Ecto neural progenitor cell (in vitro differentiated cells): ENCODE data around the gene TAF1.
A peak's percentile ranks its signal among the peaks of the same experiment; 100 is the strongest.
"Not testable (repeated sequence)": the region's sequence is repeated elsewhere in the genome, so short reads cannot be mapped to it uniquely, and the experiment has no call there.

Experiments used
- DNase-seq: peaks from one replicate; pipeline ENCODE4 v3.0.0-alpha.2; 2018; ENCODE audit warnings: low spot score

Gene TAF1

DNA sequence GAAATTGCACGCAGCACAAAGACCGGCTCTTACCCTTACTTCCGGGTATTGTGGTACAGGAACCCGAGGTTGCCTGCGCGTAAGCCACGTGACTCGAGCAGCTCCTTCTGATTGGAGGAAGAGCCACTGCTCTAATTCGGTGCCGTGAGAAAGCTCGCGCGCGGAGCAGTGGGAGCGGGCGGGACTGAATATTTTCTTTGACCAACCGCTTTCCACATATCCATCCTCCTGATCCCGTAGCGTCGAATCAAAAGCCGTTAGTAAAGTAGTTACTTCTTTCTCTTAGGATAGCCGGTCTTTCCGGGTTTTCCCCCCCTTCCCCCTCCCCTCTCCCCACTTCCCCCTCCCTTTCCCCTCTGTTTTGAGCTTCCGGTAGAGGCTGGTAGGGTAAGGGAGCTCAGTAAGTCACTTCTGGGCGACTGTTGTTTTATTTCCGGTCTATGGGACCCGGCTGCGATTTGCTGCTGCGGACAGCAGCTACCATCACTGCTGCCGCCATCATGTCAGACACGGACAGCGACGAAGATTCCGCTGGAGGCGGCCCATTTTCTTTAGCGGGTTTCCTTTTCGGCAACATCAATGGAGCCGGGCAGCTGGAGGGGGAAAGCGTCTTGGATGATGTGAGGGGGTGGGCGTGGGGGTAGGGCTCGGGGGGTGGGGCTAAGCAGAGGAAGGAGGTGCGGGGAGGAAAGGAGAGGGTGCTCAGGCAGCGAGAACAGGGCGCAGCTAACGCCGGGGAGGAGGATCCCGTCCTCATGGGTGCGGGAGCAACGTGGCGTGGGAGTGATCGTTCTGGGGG is at the start of gene TAF1:
TSS of gene TAF1 (plus strand) at position 483 of the 799 bp plus-strand sequence. CDS start at position 501, 18 bp downstream.
- DNase-seq: peak; percentile 90

GRCh38 chrX:71316959-71317358 is 49.2 kb upstream of the TAF1 start:
- not testable (repeated sequence) for DNase-seq

DNA sequence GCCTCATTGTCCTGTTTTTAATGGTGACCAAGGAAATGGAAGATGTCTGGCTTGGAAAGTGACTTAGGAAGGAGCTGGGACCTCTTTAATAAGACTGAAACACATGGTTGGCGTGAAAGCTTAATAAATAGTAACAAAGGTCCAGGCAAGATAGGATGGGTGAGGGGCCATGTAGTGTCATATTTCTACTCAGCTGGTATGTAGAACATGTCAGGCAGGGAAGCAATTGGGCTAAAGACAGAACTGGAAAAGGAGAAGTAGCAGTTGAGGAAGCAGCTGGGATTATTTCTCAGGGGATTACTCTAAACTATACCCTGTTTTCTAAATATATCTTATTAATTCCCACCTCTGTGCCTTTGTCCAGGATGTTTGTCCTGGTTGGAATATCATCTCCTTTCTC is 46.0 kb upstream of the TAF1 start:
- DNase-seq: no peak

GRCh38 chrX:71321731-71322130 is 44.4 kb upstream of the TAF1 start:
- DNase-seq: no peak

- DNase-seq: not testable (repeated sequence)
Observed at GRCh38 chrX:71324452-71324851, 41.7 kb upstream of the TAF1 start.

GRCh38 chrX:71326394-71326793 is 39.8 kb upstream of the TAF1 start:
- DNase-seq: no peak

DNA sequence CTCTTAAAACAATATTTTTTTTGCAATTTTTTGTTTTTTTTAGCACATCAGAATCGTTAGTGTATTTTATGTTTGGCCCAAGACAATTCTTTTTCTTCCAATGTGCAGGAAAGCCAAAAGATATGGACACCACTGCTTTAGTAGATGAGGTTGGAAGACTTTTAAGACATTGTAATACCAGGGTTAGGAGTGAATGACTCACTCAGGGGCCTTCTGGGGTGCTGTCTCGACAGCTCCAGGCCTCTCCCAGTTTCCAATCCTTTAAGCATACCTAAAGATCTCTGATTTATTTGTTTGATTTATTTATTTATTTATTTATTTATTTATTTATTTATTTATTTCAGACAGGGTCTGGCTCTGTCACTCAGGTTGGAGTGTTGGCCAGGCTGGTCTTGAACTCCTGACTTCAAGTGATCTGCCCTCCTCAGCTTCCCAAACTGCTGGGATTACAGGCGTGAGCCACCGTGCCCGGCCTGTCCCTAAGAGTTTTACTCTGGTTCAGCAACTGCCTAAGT is 16.9 kb upstream of the TAF1 start:
- DNase-seq: not testable (repeated sequence)

GRCh38 chrX:71349867-71350266 is 16.3 kb upstream of the TAF1 start:
- not testable (repeated sequence) for DNase-seq

DNA sequence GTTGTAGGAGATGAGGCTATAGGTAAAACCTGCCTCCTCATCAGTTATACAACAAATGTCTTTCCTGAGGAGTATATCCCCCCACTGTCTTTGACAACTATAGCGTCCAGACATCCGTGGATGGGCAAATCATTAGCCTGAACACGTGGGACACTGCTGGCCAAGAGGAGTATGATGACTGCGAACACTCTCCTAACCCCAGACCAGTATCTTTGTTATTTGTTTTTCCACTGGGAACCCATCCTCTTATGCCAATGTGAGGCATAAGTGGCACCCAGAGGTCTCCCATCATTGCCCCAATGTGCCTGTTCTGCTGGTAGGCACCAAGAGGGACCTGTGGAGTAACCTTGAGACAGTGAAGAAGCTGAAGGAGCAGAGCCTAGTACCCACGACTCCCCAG is 13.7 kb upstream of the TAF1 start:
- DNase-seq: not testable (repeated sequence)

DNA sequence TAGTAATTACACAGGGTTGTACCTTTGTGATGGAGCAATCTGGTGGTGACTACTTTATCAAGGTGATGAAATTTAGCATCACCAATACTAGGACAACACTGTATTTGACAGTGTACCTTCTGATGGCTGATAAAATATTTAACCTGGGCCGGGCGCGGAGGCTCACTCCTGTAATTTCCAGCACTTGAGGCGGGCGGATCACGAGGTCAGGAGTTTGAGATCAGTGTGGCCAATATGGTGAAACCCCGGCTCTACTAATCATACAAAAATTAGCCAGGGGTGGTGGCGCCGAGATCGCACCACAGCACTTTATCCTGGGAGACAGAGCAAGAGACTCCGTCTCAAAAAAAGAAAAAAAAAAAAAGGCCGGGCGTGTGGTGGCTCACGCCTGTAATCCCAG is 1.9 kb upstream of the TAF1 start:
- DNase-seq: no peak

DNA sequence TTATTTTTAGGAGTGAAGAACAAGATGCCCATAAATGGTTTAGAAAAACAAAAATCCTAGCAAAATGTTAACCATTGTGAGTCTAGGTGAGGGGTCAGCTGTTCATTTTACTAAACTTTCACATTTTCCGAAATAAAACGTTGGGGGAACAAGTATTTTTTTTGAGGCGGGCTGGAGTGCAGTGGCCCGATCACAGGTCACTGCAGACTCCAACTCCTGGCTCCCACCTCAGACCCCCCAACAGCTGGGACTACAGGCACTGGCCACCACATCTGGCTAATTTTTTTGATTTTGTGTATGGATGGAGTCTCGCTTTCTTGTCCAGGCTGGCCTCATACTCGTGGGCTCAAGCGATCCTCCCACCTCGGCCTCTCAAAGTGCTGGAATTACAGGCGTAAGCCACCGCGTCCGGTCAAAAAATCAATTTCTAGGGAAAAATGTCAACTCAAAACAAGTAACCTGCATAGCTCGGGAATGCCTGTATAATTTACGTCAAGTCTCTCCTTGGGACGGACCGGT is 742 bp upstream of the TAF1 start:
- no peak for DNase-seq

GRCh38 chrX:71366674-71367256 is 608 bp downstream of the TAF1 start:
- peak; percentile 49 for DNase-seq

DNA sequence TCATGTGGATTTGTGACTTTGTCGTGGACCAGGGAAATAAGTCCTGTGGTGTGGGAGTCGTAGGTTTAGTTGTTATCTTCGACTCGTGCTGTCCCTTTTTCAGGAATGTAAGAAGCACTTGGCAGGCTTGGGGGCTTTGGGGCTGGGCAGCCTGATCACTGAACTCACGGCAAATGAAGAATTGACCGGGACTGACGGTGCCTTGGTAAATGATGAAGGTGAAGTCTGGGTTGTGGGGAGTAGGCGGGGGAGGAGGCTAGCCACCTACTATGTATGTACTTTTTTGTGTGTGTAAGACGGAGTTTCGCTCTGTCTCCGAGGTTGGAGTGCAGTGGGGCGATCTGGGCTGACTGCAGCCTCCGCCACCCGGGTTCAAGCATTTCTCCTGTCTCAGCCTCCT is 1.2 kb downstream of the TAF1 start:
- no peak for DNase-seq

DNA sequence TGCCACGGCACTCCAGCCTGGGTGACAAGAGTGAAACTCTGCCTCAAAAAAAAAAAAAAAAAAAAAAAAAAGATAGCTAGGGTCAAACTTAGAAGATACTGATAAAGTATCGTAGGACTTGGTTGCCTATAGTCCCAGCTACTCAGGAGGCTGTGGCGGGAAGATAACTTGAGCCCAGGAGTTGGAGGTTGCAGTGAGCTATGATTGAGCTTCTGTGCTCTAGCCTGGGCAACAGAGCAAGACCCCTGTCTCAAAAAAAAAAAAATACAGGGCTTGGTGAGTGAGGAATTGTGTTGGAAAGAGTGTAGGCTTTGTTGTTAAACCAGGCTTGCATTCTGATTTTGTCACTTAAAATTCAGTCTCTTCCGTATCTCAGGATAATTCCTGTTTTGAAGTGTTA is 6.2 kb downstream of the TAF1 start:
- DNase-seq: no peak

GRCh38 chrX:71378732-71379131 is 12.6 kb downstream of the TAF1 start:
- no peak for DNase-seq

DNA sequence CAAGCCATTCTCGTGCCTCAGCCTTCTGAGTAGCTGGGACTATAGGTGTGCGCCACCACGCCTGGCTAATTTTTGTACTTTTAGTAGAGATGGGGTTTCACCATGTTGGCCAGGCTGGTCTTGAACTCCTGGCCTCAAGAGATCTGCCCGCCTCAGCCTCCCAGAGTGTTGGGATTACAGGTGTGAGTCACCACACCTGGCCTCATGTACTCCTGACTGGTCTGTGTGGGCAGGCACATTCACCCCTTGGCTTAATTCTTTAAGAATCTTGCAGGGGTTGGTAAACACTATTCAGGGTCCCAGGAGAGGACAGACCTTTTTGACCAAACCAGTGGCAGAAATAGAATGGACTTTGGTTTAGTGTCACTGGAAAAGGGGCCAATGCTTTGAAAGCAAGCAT is 25.6 kb downstream of the TAF1 start:
- DNase-seq: not testable (repeated sequence)

GRCh38 chrX:71393919-71394318 is 27.8 kb downstream of the TAF1 start:
- DNase-seq: no peak

DNA sequence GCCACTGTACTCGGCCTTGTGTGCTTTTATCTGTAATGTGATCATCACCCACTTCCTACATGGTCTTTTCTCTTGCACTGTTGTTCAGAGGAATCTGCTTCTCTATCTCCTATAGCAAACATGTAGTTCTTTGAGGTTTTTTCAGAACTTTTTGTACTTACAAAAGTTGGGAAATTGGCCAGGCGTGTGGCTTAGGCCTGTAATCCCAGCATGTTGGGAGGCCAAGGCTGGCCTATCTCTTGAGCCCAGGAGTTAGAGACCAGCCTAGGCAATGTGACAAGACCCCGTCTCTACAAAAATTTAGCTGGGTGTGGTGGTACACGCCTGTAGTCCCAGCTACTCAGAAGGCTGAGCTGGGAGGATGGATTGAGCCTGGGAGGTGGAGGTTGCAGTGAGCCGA is 30.4 kb downstream of the TAF1 start:
- DNase-seq: no peak

GRCh38 chrX:71400710-71401109 is 34.6 kb downstream of the TAF1 start:
- no peak for DNase-seq

DNA sequence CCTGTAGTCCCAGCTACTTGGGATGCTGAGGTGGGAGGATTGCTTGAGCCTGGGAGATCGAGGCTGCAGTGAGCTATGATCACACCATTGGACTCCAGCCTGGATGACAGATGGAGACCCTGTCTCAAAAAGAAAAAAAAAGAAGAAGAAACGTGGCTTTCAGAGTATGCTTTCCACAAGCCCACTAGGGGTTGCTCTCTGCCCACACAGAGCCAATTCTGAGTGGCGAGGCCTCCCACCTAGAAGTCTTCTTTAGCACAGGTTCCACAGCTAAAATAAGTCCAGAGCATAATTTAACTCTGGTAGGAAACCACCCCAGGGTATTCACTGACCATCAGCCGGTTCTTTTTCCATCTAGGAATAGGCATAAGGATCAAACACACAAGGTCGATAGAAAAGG is 50.1 kb downstream of the TAF1 start:
- not testable (repeated sequence) for DNase-seq

DNA sequence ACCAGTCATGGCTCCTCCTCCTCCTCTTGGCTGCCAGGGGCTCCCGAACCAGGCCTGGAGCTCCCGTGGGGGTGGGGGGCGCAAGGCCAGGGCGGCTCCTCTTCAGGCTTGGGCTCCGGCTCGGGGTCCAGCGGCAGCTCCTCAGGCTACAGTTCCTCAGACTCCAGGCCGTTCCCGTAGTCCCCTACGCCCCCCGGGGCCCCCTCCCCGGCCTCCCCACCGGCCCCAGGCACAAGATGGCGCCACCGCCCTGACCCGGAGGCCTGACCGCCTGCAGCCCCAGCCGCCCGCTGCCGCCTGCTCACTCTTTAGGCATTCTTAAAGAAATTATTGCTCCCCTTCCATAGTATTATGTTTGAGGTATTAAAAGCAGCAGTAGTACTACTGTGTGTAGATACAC is 54.5 kb downstream of the TAF1 start:
- DNase-seq: no peak

- no peak for DNase-seq
Observed at GRCh38 chrX:71432733-71433132, 66.6 kb downstream of the TAF1 start.

GRCh38 chrX:71438750-71439149 is 72.6 kb downstream of the TAF1 start:
- no peak for DNase-seq
